ENCODE results near the gene MBD6. TPM values are rescaled to one million over a fixed set of nuclear protein-coding genes. Genes with fewer than 3 reads are reported as not detected.

MBD6 gene
- total and polyA plus RNA-seq, 2 of the 8 experiments (the other 6 are each of a cell fraction or from before 2014, with no cell fraction given), result 3.9 to 32.3 TPM

DNA sequence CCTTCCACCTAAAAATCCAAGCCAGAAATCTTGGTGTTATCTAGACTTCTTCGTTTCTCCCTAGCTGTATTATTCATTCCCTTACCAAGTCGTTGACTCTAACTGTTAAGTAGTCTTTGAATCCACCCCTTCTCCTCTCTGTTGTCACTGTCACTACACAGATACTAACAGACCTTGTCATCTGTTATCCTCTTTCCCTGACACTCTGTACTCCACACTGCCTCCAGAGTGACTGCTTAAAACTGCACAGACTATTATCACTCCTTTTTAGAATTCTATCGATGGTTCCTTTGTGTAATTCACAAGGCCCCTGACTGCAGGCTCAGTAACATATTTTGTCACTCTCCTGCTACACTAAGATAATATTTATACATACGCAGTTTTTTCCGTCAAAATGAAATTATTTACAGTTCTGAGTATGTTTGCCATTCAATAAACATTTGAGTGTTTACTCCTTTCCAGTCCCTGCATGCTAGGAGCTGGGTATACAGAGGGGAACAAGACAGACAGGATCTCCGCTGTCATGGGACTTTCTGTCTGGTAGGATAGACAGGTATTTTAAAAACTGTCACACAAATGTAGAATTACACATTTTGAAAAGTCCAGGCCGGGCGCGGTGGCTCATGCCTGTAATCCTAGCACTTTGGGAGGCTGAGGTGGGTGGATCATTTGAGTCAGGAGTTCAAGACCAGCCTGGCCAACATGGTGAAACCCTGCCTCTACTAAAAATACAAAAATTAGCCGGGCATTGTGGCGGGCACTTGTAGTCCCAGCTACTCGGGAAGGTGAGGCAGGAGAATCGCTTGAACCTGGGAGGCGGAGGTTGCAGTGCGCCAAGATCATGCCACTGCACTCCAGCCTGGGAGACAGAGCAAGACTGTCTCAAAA lies 31.0 kb upstream of the MBD6 start:
- Histone ChIP-seq H3K27ac (ENCODE audit: low read depth, low read length) (no peak overlapping the region), H4K8ac (ENCODE audit: extremely low read depth, insufficient read depth, low read length) (no peak overlapping the region), H4K5ac (ENCODE audit: insufficient read length, low read depth, low read length) (no peak overlapping the region), H3K4me3 (ENCODE audit: extremely low read depth in 1 of 4, insufficient read depth in 2 of 4, low read depth in 3 of 4, low read length in 4 of 4) (no peak overlapping the region), H3K56ac (replicated peaks; ENCODE audit: insufficient read length, low read depth, low read length) (no peak overlapping the region), H4K20me1 (replicated peaks in 1 of 2; ENCODE audit: control insufficient read depth in 1 of 2, insufficient read depth in 2 of 2, low read length in 2 of 2) (peaks cover 0 to 3% of the 10 kb centered on the region in 2 experiments), H3K9me3 (ENCODE audit: insufficient read depth in 2 of 2, low read depth in 1 of 2, low read length in 1 of 2) (no peaks in the 10 kb centered on the region; a peak in 1 of 4 replicates), H3K23me2 (ENCODE audit: low read depth, low read length) (peaks cover 7% of the 10 kb centered on the region; the same call in 1 of the 2 replicates), H3K36me3 (ENCODE audit: control insufficient read depth in 2 of 4, insufficient read depth in 4 of 4, low read length in 3 of 4) (peaks cover 24 to 65% (median 47%) of the 10 kb centered on the region in 4 experiments), H2AFZ (ENCODE audit: low read length) (no peak overlapping the region), H3K18ac (ENCODE audit: extremely low read depth, low read length) (no peak overlapping the region), H2BK20ac (ENCODE audit: low read length) (no peak overlapping the region), H3K23ac (ENCODE audit: insufficient read length) (no peak overlapping the region), H3K79me1 (ENCODE audit: low read depth, low read length) (peaks cover 8% of the 10 kb centered on the region; the same call in 1 of the 2 replicates), H3K4me1 (replicated peaks in 1 of 4; ENCODE audit: control insufficient read depth in 3 of 4, insufficient read depth in 4 of 4, low read length in 3 of 4) (peaks cover 0 to 7% (median 2%) of the 10 kb centered on the region in 4 experiments; a peak in 5 of 7 replicates), H3K9ac (replicated peaks in 1 of 4; ENCODE audit: extremely low read depth in 1 of 4, low read depth in 3 of 4, low read length in 3 of 4) (no peak overlapping the region), H2AK5ac (ENCODE audit: low read depth, low read length) (no peak overlapping the region), H2BK5ac (ENCODE audit: low read depth, low read length) (no peak overlapping the region), H3K4me2 (ENCODE audit: insufficient read depth in 1 of 2, low read depth in 2 of 2, low read length in 2 of 2) (no peak overlapping the region), H3K27me3 (replicated peaks in 1 of 4; ENCODE audit: control insufficient read depth in 3 of 4, extremely low read depth in 1 of 4, insufficient read depth in 3 of 4, low read length in 3 of 4) (no peaks in the 10 kb centered on the region), H3K79me2 (ENCODE audit: control insufficient read depth in 1 of 2, insufficient read depth in 2 of 2, low read length in 2 of 2) (peaks cover 14 to 28% of the 10 kb centered on the region in 2 experiments), H2BK12ac (ENCODE audit: low read depth, low read length) (no peak overlapping the region), H3K14ac (ENCODE audit: insufficient read length) (no peak overlapping the region), H2BK15ac (ENCODE audit: low read length) (no peak overlapping the region), H3K4ac (replicated peaks; ENCODE audit: insufficient read length, low read depth, low read length) (no peak overlapping the region), H2BK120ac (replicated peaks; ENCODE audit: low read depth, low read length) (no peak overlapping the region), H4K91ac (replicated peaks; ENCODE audit: insufficient read length, low read length) (no peak overlapping the region)
- POLR2A ChIA-PET (ENCODE audit: partially characterized antibody), result interaction anchor here (0.9 to 1.3 kb wide), 4 partner anchors 37 to 121 kb away, joined by 3 to 4 read pairs (median 3); no protein-coding TSS in a partner anchor
- DNase-seq (ENCODE audit: low read depth in 1 of 2, low spot score in 2 of 2), result no peak
- TF ChIP-seq EP300 (IDR thresholded peaks at IDR 0.05; ENCODE audit: borderline replicate concordance in 1 of 2, low read depth in 2 of 2, low read length in 2 of 2), result no peak
- TF ChIP-seq, protein P1, sequence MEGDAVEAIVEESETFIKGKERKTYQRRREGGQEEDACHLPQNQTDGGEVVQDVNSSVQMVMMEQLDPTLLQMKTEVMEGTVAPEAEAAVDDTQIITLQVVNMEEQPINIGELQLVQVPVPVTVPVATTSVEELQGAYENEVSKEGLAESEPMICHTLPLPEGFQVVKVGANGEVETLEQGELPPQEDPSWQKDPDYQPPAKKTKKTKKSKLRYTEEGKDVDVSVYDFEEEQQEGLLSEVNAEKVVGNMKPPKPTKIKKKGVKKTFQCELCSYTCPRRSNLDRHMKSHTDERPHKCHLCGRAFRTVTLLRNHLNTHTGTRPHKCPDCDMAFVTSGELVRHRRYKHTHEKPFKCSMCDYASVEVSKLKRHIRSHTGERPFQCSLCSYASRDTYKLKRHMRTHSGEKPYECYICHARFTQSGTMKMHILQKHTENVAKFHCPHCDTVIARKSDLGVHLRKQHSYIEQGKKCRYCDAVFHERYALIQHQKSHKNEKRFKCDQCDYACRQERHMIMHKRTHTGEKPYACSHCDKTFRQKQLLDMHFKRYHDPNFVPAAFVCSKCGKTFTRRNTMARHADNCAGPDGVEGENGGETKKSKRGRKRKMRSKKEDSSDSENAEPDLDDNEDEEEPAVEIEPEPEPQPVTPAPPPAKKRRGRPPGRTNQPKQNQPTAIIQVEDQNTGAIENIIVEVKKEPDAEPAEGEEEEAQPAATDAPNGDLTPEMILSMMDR (IDR thresholded peaks at IDR 0.05; ENCODE audit: control extremely low read depth in 1 of 3, insufficient read depth in 1 of 3, low read depth in 1 of 3, low read length in 3 of 3), result peak in 1 of 3 experiments; percentile 34; a peak in 1 of 4 replicates
- CTCF ChIA-PET (ENCODE audit: partially characterized antibody), result interaction anchor here (0.7 to 25.1 kb wide), 6 partner anchors 11 to 34 kb away, joined by 3 to 441 read pairs (median 4); partner anchors contain the start of genes GLI1 and INHBE
- WGBS, 2 experiments (ENCODE audit: extremely low coverage in 1 of 2, insufficient coverage in 1 of 2, insufficient read length in 1 of 2, insufficient replicate concordance in 2 of 2, low coverage in 1 of 2, low lambda C conversion rate in 2 of 2, missing lambda C conversion rate in 1 of 2), result 97% methylated on average over 15 of the region's 15 CpGs; no CpG with 5 or more reads in 1 of the 2 experiments
- no peak for FAIRE-seq

All from H1 (cell line).